Natural killer cell (primary cell): ENCODE results near the gene GPALPP1. TPM values are rescaled to one million over a fixed set of nuclear protein-coding genes. Genes with fewer than 3 reads are reported as not detected.

Experiments used
- ATAC-seq, 3 donors: fragments of 150-1000 bp in 2 of 3; fragments of 200-7000 bp in 1 of 3; cut with Tn5 transposase; 1 replicate in 1 of 3; 2 replicates in 2 of 3; pipeline ENCODE4 v1.10.0; 2021; ENCODE audit warnings: mild to moderate bottlenecking in 2 of 3, moderate library complexity in 2 of 3
- DNase-seq, 2 donors: peaks; one replicate each; pipeline versions ENCODE4 v3.0.0 to v3.0.0-alpha.2; 2013 to 2021; ENCODE audit warnings: mixed read lengths in 1 of 2
- H3K27ac ChIP-seq: one replicate; pipeline ENCODE4 v1.5.1; 2013; ENCODE audit warnings: mild to moderate bottlenecking, low read length
- H3K27me3 ChIP-seq: one replicate; pipeline ENCODE4 v1.6.1; 2013; ENCODE audit warnings: low read length; ENCODE audit not compliant: control insufficient read depth, insufficient read depth
- H3K36me3 ChIP-seq: one replicate; pipeline ENCODE4 v1.6.1; 2013; ENCODE audit warnings: low read length; ENCODE audit not compliant: control insufficient read depth, insufficient read depth
- H3K4me1 ChIP-seq: one replicate; pipeline ENCODE4 v1.6.1; 2013; ENCODE audit warnings: low read length; ENCODE audit not compliant: control insufficient read depth, insufficient read depth
- H3K4me3 ChIP-seq: one replicate; pipeline ENCODE4 v1.5.1; 2013; ENCODE audit warnings: low read length
- H3K9me3 ChIP-seq: one replicate; pipeline ENCODE4 v1.6.1; 2013; ENCODE audit warnings: low read length; ENCODE audit not compliant: control insufficient read depth, insufficient read depth
- H3K27ac Mint-ChIP-seq, 2 donors: one replicate each; pipeline ENCODE4 v1.8.0; 2022; ENCODE audit warnings: mild to moderate bottlenecking in 2 of 2, mixed read lengths in 2 of 2, moderate library complexity in 1 of 2
- H3K27me3 Mint-ChIP-seq, 2 donors: one replicate each; pipeline ENCODE4 v1.8.0; 2022; ENCODE audit warnings: low read depth in 2 of 2, mixed read lengths in 2 of 2
- H3K36me3 Mint-ChIP-seq: one replicate; pipeline ENCODE4 v1.8.0; 2022; ENCODE audit warnings: mixed read lengths
- H3K4me1 Mint-ChIP-seq, 2 donors: one replicate each; pipeline ENCODE4 v1.8.0; 2022; ENCODE audit warnings: mixed read lengths in 2 of 2
- H3K4me3 Mint-ChIP-seq: one replicate; pipeline ENCODE4 v1.8.0; 2022; ENCODE audit warnings: mild to moderate bottlenecking, moderate library complexity, mixed read lengths
- H3K9me3 Mint-ChIP-seq, 2 donors: one replicate each; pipeline ENCODE4 v1.8.0; 2022; ENCODE audit warnings: mixed read lengths in 2 of 2
- CTCF ChIP-seq: fragments of 200-600 bp; IDR thresholded peaks from one replicate; pipeline ENCODE4 v1.8.0; 2022; ENCODE audit warnings: antibody characterized with exemption
- WGBS: methylation state at CpG from one replicate; pipeline ENCODE4 v1.1.7; 2013; ENCODE audit warnings: missing lambda C conversion rate; ENCODE audit not compliant: insufficient coverage; 5-methylcytosine and 5-hydroxymethylcytosine counted together
- intact Hi-C: fragments of 100-400 bp; cut with micrococcal nuclease; formaldehyde crosslinking; loops from one replicate; pipeline ENCODE4 v1.14.2; 2022
- total RNA-seq, 4 donors: library from RNA; stranded (reverse); fragments of 120-200 nt in 1 of 4; gene quantifications; one replicate each; pipeline versions ENCODE4 v1.2.3 to v1.2.4, GENCODE V29; 2013 to 2022

Gene GPALPP1
- total RNA-seq, 3 donors from 2014 or later (not counting 1 experiment from before 2014, with no cell fraction given), result 32.4 to 36.6 (median 36.0) TPM

- Histone ChIP-seq H3K9me3 (no peaks in the 10 kb centered on the region), H3K4me1 (no peaks in the 10 kb centered on the region), H3K36me3 (peaks cover 36% of the 10 kb centered on the region), H3K27ac (no peak overlapping the region), H3K4me3 (no peak overlapping the region), H3K27me3 (no peaks in the 10 kb centered on the region)
- no CpG with 5 or more reads among the region's 1 CpG for WGBS
- DNase-seq (no peak), ATAC-seq (no peak)
- intact Hi-C loops, result no loop called here
- H3K4me1 Mint-ChIP-seq, result no peaks in the 10 kb centered on the region
- TF ChIP-seq CTCF, result no peak
- H3K4me3 Mint-ChIP-seq, result no peak overlapping the region
- H3K9me3 Mint-ChIP-seq, result no peaks in the 10 kb centered on the region
- H3K27ac Mint-ChIP-seq, result no peak overlapping the region
- no peaks in the 10 kb centered on the region for H3K27me3 Mint-ChIP-seq
- peaks cover 7% of the 10 kb centered on the region for H3K36me3 Mint-ChIP-seq
Measured at GRCh38 chr13:44976949-44977583, 12.3 kb upstream of the GPALPP1 start.

- H3K27ac Mint-ChIP-seq, result no peak overlapping the region
Measured at GRCh38 chr13:44978328-44978727, 11.0 kb upstream of the GPALPP1 start.

GRCh38 chr13:44989941-44990340 lies 603 bp downstream of the GPALPP1 start:
- peak overlapping the region; percentile 76 for H3K27ac ChIP-seq
- H3K36me3 Mint-ChIP-seq, result no peaks in the 10 kb centered on the region
- peak overlapping the region; percentile 86 for H3K4me3 ChIP-seq
- H3K4me3 Mint-ChIP-seq, result peak overlapping the region; percentile 99
- H3K9me3 Mint-ChIP-seq, result no peaks in the 10 kb centered on the region
- TF ChIP-seq CTCF, result no peak
- H3K4me1 Mint-ChIP-seq, result peaks cover 52 to 62% of the 10 kb centered on the region in 2 donors
- WGBS, result 6% methylated on average over 10 of the region's 10 CpGs
- intact Hi-C loops, result loop anchor here (1.0 kb wide), 1 partner anchor 72 kb away; no protein-coding TSS in a partner anchor
- no peaks in the 10 kb centered on the region for H3K27me3 Mint-ChIP-seq
- DNase-seq (no peak), ATAC-seq (peak in 2 of 3 donors; percentile 5 to 7)
- no peaks in the 10 kb centered on the region for H3K9me3 ChIP-seq
- H3K36me3 ChIP-seq, result no peaks in the 10 kb centered on the region
- peaks cover 25% of the 10 kb centered on the region for H3K4me1 ChIP-seq
- peak overlapping the region; percentile 96 to 97 for H3K27ac Mint-ChIP-seq
- H3K27me3 ChIP-seq, result no peaks in the 10 kb centered on the region

More at GRCh38 chr13:44978328-44978727, 11.0 kb upstream of the GPALPP1 start:
- 100% methylated on average over 1 of the region's 1 CpG for WGBS
- ATAC-seq, result no peak
- Mint-ChIP-seq H3K27me3 (no peaks in the 10 kb centered on the region), H3K4me1 (no peaks in the 10 kb centered on the region), H3K4me3 (no peak overlapping the region), H3K36me3 (peaks cover 7% of the 10 kb centered on the region), H3K9me3 (no peaks in the 10 kb centered on the region)
- Histone ChIP-seq H3K4me1 (no peaks in the 10 kb centered on the region), H3K27me3 (no peaks in the 10 kb centered on the region), H3K4me3 (no peak overlapping the region), H3K36me3 (peaks cover 36% of the 10 kb centered on the region), H3K9me3 (no peaks in the 10 kb centered on the region), H3K27ac (no peak overlapping the region)
- intact Hi-C loops, result no loop called here
- no peak for TF ChIP-seq CTCF
- no peak for DNase-seq

GRCh38 chr13:45003417-45003816 lies 14.1 kb downstream of the GPALPP1 start:
- no peaks in the 10 kb centered on the region for H3K4me1 ChIP-seq
- H3K9me3 Mint-ChIP-seq, result no peaks in the 10 kb centered on the region
- H3K4me3 ChIP-seq, result no peak overlapping the region
- no peaks in the 10 kb centered on the region for H3K27me3 Mint-ChIP-seq
- H3K27ac ChIP-seq, result no peak overlapping the region
- H3K4me1 Mint-ChIP-seq, result peaks cover under 1% of the 10 kb centered on the region in 2 donors
- peaks cover 7% of the 10 kb centered on the region for H3K36me3 Mint-ChIP-seq
- intact Hi-C loops, result no loop called here
- H3K4me3 Mint-ChIP-seq, result no peak overlapping the region
- no peak for TF ChIP-seq CTCF
- H3K36me3 ChIP-seq, result peaks cover 33% of the 10 kb centered on the region
- no peaks in the 10 kb centered on the region for H3K9me3 ChIP-seq
- ATAC-seq, result no peak
- H3K27ac Mint-ChIP-seq, result no peak overlapping the region
- H3K27me3 ChIP-seq, result no peaks in the 10 kb centered on the region
- no peak for DNase-seq
